HG03442 (cell line): Measurements from ENCODE around the gene LRRN3.

Source experiments
- ATAC-seq: cut with Tn5 transposase; IDR thresholded peaks from one replicate; pipeline ENCODE4 v1.9.1; 2021; ENCODE audit warnings: mild to moderate bottlenecking, moderate library complexity; ENCODE audit not compliant: unreplicated experiment

The LRRN3 gene

GRCh38 chr7:111159426-111159825, 68.5 kb downstream of the LRRN3 start:
- ATAC-seq: no peak

GRCh38 chr7:111160297-111160696, 69.4 kb downstream of the LRRN3 start:
- ATAC-seq: no peak

GRCh38 chr7:111162692-111163091, 71.8 kb downstream of the LRRN3 start:
- no peak for ATAC-seq

- no peak for ATAC-seq
Observed at GRCh38 chr7:111164442-111164841, 73.5 kb downstream of the LRRN3 start.

GRCh38 chr7:111168182-111168581, 77.3 kb downstream of the LRRN3 start:
- no peak for ATAC-seq

- ATAC-seq: no peak
Observed at GRCh38 chr7:111172564-111173257, 81.8 kb downstream of the LRRN3 start.

GRCh38 chr7:111173528-111173927, 82.6 kb downstream of the LRRN3 start:
- no peak for ATAC-seq

- ATAC-seq: peak; percentile 80
Observed at GRCh38 chr7:111173990-111174389, 83.1 kb downstream of the LRRN3 start.

- ATAC-seq: no peak
Observed at GRCh38 chr7:111174510-111174909, 83.6 kb downstream of the LRRN3 start.
